HepG2 (cell line): ENCODE data around the gene ANKRD42.

Source experiments
- EED ChIP-seq: sonication (generic); formaldehyde crosslinking; IDR thresholded peaks from 2 replicates; pipeline ENCODE4 v1.5.0; 2020; ENCODE audit warnings: mild to moderate bottlenecking, missing genetic modification reagents
- FOXP1 ChIP-seq, 2 experiments: fragments of 450-650 bp in 1 of 2; IDR thresholded peaks; 2 replicates each; pipeline ENCODE4 v1.6.1; 2017 to 2018; ENCODE audit warnings: antibody characterized with exemption in 1 of 2
- KLF6 ChIP-seq: IDR thresholded peaks from 2 replicates; pipeline ENCODE4 v1.8.0; 2016; ENCODE audit warnings: missing biosample characterization, missing genetic modification reagents
- PHF8 ChIP-seq: sonication (generic); formaldehyde crosslinking; IDR thresholded peaks from 2 replicates; pipeline ENCODE4 v1.5.0; 2020; ENCODE audit warnings: missing genetic modification reagents
- POLR2A ChIP-seq, 2 experiments: IDR thresholded peaks; 2 replicates each; pipeline ENCODE4 v1.6.1; 2011; ENCODE audit warnings: low read depth in 2 of 2, low read length in 2 of 2, mild to moderate bottlenecking in 1 of 2, moderate library complexity in 1 of 2; ENCODE audit not compliant: insufficient read depth in 1 of 2
- REL ChIP-seq: sonication (generic); formaldehyde crosslinking; conservative IDR thresholded peaks from 2 replicates; pipeline ENCODE4 v1.8.0; 2022; ENCODE audit warnings: mild to moderate bottlenecking, missing genetic modification reagents, moderate library complexity
- TRIM24 ChIP-seq: sonication (generic); formaldehyde crosslinking; IDR thresholded peaks from 2 replicates; pipeline ENCODE4 v1.8.0; 2022; ENCODE audit warnings: mild to moderate bottlenecking, missing genetic modification reagents
- ZNF788 ChIP-seq: sonication (generic); formaldehyde crosslinking; IDR thresholded peaks from 2 replicates; pipeline ENCODE4 v1.5.0; 2020; ENCODE audit warnings: mild to moderate bottlenecking, missing genetic modification reagents, borderline replicate concordance
- TF ChIP-seq, protein P1 (sequence below), 2 experiments: IDR thresholded peaks; 2 replicates each; pipeline ENCODE4 v1.6.1; 2011 to 2012; ENCODE audit warnings: low read length in 2 of 2, borderline replicate concordance in 1 of 2, low read depth in 1 of 2, mild to moderate bottlenecking in 1 of 2, moderate library complexity in 1 of 2
- TF ChIP-seq, protein P2 (sequence below): sonication (generic); formaldehyde crosslinking; IDR thresholded peaks from 2 replicates; pipeline ENCODE4 v1.5.0; 2020; ENCODE audit warnings: mild to moderate bottlenecking, missing genetic modification reagents, moderate library complexity
- TF ChIP-seq, protein P3 (sequence below): sonication (generic); formaldehyde crosslinking; IDR thresholded peaks from 2 replicates; pipeline ENCODE4 v1.4.0; 2020; ENCODE audit warnings: missing genetic modification reagents; ENCODE audit errors: not compliant biosample characterization
- TF ChIP-seq, protein P4 (sequence below): sonication (generic); formaldehyde crosslinking; IDR thresholded peaks from 2 replicates; pipeline ENCODE4 v1.4.0; 2020; ENCODE audit warnings: missing genetic modification reagents, borderline replicate concordance
- TF ChIP-seq, protein P5 (sequence below): sonication (generic); formaldehyde crosslinking; IDR thresholded peaks from 2 replicates; pipeline ENCODE4 v1.4.0; 2020; ENCODE audit warnings: missing genetic modification reagents
- TF ChIP-seq, protein P6 (sequence below): sonication (generic); formaldehyde crosslinking; IDR thresholded peaks from 2 replicates; pipeline ENCODE4 v1.4.0; 2020; ENCODE audit warnings: missing genetic modification reagents, borderline replicate concordance

DNA sequence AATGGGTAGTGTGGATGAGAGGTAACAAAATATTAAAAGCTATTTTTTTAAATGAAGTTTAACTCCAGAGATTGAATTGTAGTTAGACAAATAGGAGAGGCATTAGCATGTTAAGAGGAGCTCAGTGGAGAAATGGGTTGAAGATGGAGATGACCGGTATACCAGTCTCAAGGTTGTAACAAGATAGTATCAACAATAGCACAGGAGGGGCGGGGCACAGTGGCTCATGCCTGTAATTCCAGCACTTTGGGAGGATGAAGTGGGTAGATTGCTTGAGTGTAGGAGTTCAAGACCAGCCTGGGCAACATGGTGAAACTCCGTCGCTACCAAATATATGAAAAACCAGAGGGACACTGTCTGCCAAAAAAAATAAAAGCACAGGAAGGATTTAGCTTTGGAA, 6.0 kb upstream of the ANKRD42 start:
- TF ChIP-seq, protein P1, sequence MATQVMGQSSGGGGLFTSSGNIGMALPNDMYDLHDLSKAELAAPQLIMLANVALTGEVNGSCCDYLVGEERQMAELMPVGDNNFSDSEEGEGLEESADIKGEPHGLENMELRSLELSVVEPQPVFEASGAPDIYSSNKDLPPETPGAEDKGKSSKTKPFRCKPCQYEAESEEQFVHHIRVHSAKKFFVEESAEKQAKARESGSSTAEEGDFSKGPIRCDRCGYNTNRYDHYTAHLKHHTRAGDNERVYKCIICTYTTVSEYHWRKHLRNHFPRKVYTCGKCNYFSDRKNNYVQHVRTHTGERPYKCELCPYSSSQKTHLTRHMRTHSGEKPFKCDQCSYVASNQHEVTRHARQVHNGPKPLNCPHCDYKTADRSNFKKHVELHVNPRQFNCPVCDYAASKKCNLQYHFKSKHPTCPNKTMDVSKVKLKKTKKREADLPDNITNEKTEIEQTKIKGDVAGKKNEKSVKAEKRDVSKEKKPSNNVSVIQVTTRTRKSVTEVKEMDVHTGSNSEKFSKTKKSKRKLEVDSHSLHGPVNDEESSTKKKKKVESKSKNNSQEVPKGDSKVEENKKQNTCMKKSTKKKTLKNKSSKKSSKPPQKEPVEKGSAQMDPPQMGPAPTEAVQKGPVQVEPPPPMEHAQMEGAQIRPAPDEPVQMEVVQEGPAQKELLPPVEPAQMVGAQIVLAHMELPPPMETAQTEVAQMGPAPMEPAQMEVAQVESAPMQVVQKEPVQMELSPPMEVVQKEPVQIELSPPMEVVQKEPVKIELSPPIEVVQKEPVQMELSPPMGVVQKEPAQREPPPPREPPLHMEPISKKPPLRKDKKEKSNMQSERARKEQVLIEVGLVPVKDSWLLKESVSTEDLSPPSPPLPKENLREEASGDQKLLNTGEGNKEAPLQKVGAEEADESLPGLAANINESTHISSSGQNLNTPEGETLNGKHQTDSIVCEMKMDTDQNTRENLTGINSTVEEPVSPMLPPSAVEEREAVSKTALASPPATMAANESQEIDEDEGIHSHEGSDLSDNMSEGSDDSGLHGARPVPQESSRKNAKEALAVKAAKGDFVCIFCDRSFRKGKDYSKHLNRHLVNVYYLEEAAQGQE (IDR thresholded peaks at IDR 0.05; ENCODE audit: borderline replicate concordance in 1 of 2, low read depth in 1 of 2, low read length in 2 of 2): no peak
- TF ChIP-seq, protein P2, sequence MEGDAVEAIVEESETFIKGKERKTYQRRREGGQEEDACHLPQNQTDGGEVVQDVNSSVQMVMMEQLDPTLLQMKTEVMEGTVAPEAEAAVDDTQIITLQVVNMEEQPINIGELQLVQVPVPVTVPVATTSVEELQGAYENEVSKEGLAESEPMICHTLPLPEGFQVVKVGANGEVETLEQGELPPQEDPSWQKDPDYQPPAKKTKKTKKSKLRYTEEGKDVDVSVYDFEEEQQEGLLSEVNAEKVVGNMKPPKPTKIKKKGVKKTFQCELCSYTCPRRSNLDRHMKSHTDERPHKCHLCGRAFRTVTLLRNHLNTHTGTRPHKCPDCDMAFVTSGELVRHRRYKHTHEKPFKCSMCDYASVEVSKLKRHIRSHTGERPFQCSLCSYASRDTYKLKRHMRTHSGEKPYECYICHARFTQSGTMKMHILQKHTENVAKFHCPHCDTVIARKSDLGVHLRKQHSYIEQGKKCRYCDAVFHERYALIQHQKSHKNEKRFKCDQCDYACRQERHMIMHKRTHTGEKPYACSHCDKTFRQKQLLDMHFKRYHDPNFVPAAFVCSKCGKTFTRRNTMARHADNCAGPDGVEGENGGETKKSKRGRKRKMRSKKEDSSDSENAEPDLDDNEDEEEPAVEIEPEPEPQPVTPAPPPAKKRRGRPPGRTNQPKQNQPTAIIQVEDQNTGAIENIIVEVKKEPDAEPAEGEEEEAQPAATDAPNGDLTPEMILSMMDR (CRISPR knock-in tag): no peak
- TF ChIP-seq, protein P3, sequence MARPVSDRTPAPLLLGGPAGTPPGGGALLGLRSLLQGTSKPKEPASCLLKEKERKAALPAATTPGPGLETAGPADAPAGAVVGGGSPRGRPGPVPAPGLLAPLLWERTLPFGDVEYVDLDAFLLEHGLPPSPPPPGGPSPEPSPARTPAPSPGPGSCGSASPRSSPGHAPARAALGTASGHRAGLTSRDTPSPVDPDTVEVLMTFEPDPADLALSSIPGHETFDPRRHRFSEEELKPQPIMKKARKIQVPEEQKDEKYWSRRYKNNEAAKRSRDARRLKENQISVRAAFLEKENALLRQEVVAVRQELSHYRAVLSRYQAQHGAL (CRISPR knock-in tag): no peak
- no peak for TF ChIP-seq PHF8 (CRISPR knock-in tag)
- no peak for TF ChIP-seq FOXP1 (IDR thresholded peaks at IDR 0.05)
- TF ChIP-seq FOXP1 (CRISPR knock-in tag; IDR thresholded peaks at IDR 0.05): no peak
- TF ChIP-seq, protein P4, sequence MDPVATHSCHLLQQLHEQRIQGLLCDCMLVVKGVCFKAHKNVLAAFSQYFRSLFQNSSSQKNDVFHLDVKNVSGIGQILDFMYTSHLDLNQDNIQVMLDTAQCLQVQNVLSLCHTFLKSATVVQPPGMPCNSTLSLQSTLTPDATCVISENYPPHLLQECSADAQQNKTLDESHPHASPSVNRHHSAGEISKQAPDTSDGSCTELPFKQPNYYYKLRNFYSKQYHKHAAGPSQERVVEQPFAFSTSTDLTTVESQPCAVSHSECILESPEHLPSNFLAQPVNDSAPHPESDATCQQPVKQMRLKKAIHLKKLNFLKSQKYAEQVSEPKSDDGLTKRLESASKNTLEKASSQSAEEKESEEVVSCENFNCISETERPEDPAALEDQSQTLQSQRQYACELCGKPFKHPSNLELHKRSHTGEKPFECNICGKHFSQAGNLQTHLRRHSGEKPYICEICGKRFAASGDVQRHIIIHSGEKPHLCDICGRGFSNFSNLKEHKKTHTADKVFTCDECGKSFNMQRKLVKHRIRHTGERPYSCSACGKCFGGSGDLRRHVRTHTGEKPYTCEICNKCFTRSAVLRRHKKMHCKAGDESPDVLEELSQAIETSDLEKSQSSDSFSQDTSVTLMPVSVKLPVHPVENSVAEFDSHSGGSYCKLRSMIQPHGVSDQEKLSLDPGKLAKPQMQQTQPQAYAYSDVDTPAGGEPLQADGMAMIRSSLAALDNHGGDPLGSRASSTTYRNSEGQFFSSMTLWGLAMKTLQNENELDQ (CRISPR knock-in tag): no peak
- TF ChIP-seq ZNF788: no peak
- no peak for TF ChIP-seq POLR2A (IDR thresholded peaks at IDR 0.05; ENCODE audit: insufficient read depth in 1 of 2, low read depth in 2 of 2, low read length in 2 of 2)
- TF ChIP-seq, protein P5, sequence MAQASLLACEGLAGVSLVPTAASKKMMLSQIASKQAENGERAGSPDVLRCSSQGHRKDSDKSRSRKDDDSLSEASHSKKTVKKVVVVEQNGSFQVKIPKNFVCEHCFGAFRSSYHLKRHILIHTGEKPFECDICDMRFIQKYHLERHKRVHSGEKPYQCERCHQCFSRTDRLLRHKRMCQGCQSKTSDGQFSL (CRISPR knock-in tag): no peak
- no peak for TF ChIP-seq EED (CRISPR knock-in tag)
- no peak for TF ChIP-seq TRIM24 (CRISPR knock-in tag)
- TF ChIP-seq REL (CRISPR knock-in tag): no peak
- TF ChIP-seq KLF6 (CRISPR knock-in tag): no peak
- TF ChIP-seq, protein P6, sequence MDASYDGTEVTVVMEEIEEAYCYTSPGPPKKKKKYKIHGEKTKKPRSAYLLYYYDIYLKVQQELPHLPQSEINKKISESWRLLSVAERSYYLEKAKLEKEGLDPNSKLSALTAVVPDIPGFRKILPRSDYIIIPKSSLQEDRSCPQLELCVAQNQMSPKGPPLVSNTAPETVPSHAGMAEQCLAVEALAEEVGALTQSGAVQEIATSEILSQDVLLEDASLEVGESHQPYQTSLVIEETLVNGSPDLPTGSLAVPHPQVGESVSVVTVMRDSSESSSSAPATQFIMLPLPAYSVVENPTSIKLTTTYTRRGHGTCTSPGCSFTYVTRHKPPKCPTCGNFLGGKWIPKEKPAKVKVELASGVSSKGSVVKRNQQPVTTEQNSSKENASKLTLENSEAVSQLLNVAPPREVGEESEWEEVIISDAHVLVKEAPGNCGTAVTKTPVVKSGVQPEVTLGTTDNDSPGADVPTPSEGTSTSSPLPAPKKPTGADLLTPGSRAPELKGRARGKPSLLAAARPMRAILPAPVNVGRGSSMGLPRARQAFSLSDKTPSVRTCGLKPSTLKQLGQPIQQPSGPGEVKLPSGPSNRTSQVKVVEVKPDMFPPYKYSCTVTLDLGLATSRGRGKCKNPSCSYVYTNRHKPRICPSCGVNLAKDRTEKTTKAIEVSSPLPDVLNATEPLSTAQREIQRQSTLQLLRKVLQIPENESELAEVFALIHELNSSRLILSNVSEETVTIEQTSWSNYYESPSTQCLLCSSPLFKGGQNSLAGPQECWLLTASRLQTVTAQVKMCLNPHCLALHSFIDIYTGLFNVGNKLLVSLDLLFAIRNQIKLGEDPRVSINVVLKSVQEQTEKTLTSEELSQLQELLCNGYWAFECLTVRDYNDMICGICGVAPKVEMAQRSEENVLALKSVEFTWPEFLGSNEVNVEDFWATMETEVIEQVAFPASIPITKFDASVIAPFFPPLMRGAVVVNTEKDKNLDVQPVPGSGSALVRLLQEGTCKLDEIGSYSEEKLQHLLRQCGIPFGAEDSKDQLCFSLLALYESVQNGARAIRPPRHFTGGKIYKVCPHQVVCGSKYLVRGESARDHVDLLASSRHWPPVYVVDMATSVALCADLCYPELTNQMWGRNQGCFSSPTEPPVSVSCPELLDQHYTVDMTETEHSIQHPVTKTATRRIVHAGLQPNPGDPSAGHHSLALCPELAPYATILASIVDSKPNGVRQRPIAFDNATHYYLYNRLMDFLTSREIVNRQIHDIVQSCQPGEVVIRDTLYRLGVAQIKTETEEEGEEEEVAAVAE (CRISPR knock-in tag): no peak
